T follicular helper cell (primary cell): ENCODE measurements around the gene CACNA2D4.

Experiments used
- DNase-seq: peaks from one replicate; pipeline ENCODE4 v3.0.0-alpha.2; 2020; ENCODE audit warnings: low read depth

The CACNA2D4 gene

GRCh38 chr12:1917172-1918070 is 1.0 kb downstream of the CACNA2D4 start:
- no peak for DNase-seq

DNA sequence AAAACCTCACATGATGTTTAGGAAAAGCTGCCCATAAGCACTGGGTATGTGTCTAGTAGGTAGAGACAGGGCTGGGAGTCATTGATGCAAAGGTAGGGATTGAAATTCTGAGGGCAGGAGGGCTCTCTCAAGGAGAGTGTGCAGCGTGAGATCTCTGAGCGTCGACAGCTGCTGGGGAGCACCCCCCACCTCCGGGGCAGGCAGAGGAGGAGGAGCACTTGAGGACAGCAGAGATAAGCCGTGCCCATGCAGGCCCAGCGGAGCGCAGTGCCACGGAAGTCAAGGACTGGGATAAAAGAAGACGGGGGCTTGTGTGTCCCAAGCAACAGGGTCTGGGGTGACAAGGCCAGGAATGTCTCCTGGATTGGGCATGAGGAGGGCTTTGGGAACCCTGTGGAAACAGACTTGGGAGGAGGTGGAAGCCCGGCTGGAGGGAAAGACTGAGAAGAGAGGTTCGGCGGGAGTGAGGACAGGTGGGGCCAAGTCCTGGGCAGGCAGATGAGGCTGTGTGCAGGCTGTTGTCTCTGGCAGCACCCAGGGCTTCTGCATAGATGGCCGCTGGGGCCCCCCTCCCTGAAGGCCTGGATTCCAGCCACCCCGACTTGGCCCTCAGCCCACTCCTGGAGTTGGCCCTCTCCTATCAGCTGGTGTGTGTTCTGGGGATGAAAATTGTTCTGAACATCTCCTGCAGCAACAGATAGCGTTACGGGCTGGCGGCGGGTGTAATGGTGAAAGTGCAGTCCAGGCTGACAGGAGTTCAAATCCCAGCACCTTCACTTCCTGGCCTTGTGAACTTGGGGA is 1.9 kb downstream of the CACNA2D4 start:
- DNase-seq, result no peak

DNA sequence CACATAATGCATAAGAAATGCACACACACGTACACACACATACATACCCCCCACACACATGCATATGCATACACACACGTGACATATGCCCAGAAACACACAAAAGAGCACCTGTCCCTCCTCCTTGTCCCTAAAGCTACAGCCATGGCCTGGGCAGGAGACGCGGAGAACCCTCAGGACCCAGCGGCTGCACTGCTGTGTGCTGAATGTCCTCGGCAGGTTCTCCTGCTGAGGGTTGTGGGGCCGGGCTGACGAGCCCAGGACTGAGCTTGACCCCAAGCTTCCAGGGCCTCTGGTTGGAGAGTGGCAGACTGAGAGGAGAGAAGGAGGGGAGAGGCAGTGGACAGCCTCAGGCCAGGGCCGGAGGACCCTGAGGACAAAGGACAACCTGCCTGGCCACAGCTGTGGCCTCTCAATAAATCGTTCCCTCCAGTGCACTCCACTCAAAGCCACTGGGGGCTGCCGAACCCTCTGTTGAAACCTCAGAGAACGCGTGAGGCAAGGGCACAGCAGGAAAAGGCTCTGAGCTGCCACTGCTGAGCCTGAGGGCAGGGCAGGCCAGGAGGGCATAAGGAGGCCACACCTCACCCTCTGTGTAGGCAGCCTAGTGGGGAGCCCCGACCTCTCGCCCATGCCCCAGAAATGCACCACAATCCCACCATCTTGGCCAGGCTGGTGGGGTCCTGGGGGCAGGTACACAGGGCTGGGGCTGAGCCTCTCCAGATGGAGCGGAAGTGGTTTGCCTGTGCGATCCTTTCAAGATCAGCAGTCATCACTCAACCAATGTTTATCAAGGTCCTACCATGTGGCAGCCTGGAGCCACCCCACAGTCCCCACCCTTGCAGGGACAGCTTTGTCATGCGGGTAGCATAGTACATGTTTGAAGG is 3.1 kb downstream of the CACNA2D4 start:
- no peak for DNase-seq

- no peak for DNase-seq
These were observed 4.1 kb downstream of the CACNA2D4 start for GRCh38 chr12:1914114-1914911.

DNA sequence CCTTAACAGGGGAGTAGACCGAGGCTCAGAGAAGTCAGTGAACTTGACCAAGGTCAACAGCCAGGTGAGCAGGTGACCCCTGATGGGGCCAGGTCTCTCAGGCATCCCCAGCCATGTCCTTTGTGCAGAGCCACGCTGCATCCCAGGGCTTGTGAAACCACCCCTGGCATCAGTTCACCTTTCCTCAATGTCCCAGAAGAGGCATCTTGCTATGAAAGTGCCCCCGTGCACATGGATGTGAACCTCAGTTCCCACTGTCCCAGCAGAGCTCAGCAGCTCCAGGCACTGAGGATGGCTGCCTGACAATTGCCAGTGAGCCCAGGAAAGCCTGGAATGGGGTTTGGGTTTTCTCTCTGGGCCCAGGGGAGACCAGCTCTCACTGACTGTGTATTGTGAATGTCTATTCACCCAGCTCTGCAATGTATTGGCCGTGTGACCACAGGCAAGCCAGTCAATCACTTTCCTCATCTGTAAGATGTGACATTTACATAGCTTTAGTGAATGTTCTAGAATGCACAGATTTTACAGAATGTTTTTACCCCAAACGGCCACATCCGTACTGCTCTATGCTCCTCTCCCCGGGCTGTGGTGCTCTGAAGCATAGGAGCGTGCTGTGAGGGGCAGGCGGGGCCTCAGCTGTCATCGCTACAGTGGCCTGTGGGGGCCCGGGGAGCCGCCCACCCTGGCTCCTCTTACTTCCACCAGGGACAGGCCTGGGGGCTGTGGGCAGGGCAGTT is 4.9 kb downstream of the CACNA2D4 start:
- no peak for DNase-seq

DNA sequence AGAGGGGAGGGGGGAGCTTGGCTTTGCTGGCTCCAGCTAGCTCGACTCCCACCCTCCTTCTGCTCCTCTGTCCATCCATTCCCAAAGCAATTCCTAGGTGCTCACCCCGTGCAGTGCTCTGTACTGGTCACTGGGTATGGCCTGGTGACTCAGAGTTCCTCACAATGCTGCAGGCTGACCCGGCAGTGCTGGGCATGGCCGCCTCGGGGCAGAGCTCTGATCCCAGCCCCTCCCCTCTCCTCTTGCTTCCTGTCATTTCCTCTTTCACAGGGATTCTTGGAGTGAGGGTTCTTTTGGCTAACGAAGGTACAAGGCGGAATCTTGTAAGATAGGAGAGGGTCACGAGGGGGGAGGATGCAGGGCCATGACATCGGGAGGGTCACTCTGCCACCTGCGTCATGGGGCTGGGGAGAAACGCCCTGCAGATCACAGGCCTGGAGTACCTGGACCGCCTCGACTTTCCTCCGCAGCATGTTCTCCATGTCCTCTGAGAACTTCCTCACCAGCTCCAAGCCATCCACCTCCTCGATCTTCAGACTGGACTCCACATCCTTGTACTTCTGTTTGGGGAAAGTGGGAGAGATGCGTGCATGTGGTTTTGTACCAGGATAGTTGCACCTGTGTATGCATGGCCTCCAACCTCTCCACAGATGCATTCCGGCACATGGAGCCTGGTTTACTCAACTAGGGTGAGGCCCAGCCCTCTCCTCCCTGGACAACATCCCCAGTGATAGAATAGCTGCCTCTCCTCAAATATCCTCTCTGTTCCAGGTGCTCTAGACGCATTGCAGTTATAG is 5.7 kb downstream of the CACNA2D4 start:
- no peak for DNase-seq

- no peak for DNase-seq
These were observed 6.6 kb downstream of the CACNA2D4 start for GRCh38 chr12:1911598-1912575.

GRCh38 chr12:1910468-1910867 is 8.0 kb downstream of the CACNA2D4 start:
- DNase-seq, result no peak

DNA sequence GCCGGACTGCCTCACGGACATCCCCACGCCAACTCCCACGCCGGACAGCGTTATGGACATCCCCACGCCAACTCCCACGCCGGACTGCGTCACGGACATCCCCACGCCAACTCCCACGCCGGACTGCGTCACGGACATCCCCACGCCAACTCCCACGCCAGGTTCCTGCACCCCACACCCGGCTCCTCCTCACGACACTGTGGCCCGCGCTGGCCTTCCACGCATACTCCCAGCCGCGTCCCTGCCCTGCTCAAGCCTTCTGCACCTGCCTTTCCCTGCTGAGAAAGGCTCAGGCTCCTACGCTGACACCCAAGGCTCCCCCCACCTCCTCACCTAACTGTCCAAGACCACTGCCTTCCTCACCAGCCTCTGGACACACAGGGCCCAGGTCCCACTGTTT is 9.7 kb downstream of the CACNA2D4 start:
- no peak for DNase-seq

DNA sequence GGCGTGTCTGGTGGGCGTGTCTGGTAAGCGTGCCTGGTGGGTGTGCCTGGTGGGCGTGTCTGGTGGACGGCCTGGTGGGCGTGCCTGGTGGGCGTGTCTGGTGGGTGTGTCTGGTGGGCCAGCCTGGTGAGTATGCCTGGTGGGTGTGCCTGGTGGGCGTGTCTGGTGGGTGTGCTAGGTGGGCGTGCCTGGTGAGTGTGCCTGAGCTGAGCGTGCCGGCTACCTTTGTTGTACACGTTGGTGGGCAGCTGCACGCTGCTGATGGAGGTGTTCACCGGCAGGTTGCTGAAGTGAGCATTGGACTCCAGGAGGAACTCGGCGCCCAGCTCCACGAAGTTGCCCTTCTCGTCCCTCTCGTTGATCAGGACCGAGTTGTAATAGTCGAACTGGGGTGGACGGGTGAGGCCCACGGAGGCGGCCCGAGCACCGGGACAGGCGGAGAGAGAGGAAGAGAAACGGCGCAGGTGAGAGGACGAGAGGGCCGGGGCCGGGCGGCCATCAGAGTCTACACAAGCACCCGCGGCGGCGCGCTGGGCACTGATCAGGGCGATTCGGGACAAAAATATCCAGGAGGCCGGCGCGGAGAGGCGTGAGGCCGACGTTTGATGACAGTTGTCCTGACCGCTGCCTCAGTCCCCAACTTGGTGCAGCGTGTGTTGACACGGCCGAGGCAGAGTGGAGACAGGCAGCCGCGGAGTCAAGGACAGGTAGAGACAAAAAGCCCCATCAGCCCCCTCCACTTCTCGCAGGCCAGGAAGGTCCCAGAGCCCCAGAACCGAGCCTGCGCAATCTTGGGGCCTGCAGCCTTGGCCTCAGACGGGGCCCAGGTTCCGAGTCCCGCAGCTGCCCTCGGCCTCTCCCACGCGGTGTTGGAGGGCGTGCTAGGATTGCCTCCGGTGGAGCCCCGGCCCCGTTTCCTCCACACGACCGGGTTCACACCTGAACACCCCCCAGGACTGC is 10.5 kb downstream of the CACNA2D4 start:
- DNase-seq, result no peak

- DNase-seq, result no peak
These were observed 11.9 kb downstream of the CACNA2D4 start for GRCh38 chr12:1906579-1906978.

DNA sequence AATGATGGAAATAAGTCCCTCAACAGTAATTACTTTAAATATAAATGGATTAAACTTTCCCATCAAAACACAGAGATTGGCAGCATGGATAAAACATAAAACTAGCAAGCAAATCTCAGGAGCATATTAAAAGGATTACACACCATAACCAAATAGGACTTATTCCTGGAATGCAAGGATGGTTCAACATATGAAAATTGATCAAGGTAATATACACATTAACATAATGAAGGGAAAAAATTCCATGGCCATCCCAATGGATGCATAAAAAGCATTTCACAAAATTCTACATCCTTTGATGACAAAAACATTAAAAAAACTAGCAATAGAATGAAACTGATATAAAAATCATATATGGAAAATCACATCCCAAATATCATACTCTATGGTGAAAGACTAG is 13.6 kb downstream of the CACNA2D4 start:
- DNase-seq, result no peak

- no peak for DNase-seq
These were observed 21.5 kb downstream of the CACNA2D4 start for GRCh38 chr12:1896964-1897363.

DNA sequence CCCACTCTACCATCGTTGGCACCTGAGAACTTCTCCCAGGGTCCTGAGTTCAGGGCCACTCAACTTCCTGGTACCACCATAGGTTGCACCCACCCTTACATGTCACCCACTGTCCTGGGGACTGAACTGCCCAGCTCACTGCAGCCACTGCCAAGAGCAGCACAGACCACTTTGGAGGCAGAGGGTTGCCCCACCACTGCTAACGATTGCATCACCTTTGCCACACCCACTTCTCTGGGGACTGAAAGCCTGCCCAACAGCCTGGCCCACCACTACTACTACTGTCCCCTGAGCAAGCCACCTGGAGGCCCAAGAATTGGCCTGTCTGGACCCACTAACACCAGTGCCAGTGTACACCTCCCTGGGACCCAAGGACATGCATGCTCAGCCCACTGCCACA is 27.6 kb downstream of the CACNA2D4 start:
- no peak for DNase-seq

DNA sequence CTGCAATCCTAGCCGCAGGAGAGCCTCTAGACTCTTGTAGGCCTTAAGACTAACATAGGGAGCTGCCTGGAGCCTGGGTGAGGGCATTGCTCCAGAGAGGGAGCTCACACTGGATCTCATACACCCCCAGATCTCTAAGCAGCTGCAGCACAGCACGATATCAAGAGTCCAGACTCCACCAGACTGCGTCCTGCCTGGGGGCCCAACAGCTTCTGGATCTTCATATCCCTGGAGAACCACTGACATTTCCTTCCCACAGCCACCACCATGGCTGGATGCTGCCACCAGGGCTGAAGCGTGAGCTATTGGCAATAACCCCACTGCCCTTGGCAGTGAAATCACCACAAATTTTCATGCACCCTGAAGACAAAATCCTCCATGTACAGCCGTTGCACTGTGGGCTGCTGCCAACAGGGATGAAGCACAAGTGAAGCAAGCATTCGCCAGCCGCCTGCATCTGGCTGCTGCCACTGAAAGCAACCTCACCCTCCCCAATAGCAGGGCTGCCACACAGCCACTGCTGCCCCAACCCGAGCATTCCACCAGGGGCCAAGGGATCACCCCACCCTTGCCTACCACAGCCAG is 28.2 kb downstream of the CACNA2D4 start:
- DNase-seq, result no peak

GRCh38 chr12:1888923-1889322 is 29.5 kb downstream of the CACNA2D4 start:
- DNase-seq, result no peak
